Measurements from ENCODE around the gene BRCC3.

Gene BRCC3

DNA sequence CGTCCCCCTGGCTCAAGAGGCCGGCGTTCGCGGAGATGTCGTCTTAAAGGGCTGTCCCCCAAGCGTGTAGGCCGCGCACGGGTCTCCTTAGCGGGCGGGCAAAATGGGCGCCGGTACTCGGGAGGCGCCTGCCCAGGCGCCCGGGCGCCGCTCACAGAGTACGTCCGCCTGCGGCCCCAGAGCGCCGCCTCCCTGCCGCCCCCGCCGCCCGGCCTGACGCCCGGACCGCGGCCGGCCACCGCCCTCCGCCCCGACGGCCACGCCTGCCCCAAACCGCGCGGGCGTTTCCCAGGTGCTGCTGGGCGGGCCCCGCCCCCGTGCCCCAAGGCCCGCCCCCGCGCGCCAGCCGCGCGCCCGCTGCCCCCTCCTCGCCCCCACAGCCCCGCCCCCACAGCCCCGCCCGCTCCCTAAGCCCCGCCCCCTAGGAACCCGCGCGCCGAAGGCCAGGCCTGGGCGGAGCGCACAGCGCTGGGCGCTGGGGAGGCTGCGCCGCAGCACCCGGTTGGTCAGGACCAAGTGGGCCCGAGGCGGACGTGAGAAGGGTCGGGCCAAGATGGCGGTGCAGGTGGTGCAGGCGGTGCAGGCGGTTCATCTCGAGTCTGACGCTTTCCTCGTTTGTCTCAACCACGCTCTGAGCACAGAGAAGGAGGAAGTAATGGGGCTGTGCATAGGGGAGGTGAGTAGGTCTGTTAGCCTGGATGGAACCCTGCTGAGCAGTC lies at the start of gene BRCC3, which contains the start of the genes CMC4 and MTCP1:
Gene BRCC3 (plus strand): TSS at position 534 of the 719 bp plus-strand sequence. CDS start 20 bp downstream, at position 554.
Gene CMC4 (minus strand): TSS at position 162 of the 719 bp plus-strand sequence. CDS start 7,113 bp downstream, outside the sequence.
Gene MTCP1 (minus strand): TSS at position 162 of the 719 bp plus-strand sequence. CDS start 5,126 bp downstream, outside the sequence.
- DNase-seq = peak; percentile 51

- DNase-seq = no peak
These were observed 48.7 kb upstream of the BRCC3 start, which contains the start of gene F8 for GRCh38 chrX:155022585-155022984. Gene F8, minus strand, starts transcription at chrX:155022723. Its CDS starts 171 bp downstream, at chrX:155022552.

DNA sequence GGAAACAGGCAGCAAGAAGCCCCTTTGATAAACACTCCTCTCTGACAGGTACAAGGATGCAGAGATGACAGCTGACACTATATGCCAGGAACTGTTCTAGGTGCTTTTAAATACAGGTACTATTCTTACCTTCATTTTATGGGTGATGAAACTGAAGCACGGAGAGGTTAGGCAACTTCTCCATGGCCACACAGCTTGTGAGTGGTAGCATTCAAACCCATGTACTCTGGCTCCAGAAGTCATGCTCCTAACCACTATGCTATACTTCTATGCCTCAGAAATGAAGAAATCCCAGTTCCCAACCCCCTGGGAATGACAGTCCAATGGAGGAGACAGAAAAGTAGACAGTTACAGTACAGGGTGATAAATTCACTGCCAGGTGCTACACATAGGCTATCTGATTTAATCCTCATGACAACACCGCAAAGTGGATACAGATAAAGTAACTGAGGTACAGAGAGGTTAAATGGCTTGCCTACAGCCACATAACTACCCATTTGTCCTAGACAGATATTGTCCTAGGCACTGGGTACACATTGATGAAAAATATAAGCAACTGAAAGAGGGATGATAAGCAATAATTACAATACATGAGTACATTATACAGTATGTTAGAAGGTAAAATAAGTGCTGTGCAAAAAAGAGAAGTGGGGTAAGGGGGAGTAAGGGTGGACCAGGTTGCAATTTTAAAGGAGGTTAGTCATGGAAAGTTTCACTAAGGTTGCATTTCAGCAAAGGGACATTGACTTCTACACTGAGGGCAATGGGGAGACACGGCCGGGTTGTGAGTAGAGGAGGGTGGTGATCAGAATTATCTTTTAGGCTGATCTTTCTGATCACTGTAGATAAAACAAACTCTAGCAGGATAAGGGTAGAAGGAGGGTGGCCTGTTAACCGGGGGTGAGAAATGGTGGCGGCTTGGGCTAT lies 47.1 kb upstream of the BRCC3 start:
- DNase-seq = no peak

GRCh38 chrX:155026420-155026726 lies 44.9 kb upstream of the BRCC3 start:
- DNase-seq = no peak

DNA sequence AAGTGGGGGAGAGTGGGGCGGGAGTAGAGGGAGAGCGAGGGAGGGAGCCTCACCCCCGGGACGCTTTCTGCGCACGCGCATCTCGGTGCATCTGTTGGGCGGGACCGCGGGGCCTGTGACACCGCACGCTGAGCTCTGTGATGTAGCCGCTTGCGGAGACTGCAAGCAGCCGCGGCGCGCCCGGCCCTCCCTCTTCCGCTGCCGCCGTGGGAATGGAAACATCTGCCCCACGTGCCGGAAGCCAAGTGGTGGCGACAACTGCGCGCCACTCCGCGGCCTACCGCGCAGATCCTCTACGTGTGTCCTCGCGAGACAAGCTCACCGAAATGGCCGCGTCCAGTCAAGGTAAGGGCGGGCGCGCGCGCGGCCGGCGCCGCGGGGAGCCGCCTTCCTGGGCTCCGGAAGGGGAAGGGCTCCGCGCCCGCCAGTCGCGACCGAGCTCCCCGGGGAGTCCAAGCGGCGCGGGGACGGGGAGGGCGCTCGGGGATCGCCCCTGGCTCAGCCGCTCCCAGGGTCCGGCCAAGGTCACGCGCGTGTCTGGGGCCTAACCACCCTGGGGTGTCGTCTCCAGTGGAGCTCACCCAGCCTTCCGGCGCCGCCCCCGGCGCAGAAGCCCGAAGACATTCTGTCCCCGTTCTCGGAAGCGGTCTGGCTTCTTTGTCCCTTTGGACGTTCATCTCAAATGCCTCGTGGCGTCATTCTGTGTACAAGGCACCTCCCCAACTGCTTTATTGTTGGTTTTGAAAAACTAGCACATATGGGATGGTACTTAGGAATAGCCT lies 44.4 kb upstream of the BRCC3 start, which contains the start of gene FUNDC2:
Gene FUNDC2 (plus strand): TSS at position 118 of the 782 bp plus-strand sequence. CDS start 95 bp downstream, at position 213.
- DNase-seq = peak; percentile 83

DNA sequence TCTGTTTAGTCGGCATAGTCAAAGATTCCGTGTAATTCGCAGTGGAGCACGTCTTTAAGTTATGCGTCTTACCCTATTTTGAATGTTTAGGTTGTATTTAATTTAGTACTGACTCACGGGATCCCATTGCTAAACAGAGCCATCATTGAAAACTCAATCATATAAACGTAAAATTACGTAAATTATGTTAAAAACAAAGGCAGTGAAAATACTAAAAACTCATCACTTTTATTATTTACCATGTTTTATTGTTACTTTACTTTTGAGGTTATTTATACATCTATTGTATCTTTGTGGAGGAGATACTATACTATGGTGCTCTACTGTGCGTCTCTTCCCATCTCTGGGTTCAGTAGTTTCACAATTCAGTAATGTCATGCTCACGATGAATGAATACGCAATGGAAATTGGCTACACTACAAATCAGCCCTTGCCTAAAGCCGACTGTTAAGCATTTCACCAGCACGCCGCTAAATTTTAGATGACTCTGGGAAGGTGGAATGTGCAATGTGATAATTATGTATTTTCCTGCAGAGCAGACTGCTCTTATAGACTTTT lies 43.7 kb upstream of the BRCC3 start:
- no peak for DNase-seq

GRCh38 chrX:155028129-155028528 lies 43.2 kb upstream of the BRCC3 start:
- DNase-seq = no peak

- no peak for DNase-seq
These were observed 42.4 kb upstream of the BRCC3 start for GRCh38 chrX:155028877-155029291.

DNA sequence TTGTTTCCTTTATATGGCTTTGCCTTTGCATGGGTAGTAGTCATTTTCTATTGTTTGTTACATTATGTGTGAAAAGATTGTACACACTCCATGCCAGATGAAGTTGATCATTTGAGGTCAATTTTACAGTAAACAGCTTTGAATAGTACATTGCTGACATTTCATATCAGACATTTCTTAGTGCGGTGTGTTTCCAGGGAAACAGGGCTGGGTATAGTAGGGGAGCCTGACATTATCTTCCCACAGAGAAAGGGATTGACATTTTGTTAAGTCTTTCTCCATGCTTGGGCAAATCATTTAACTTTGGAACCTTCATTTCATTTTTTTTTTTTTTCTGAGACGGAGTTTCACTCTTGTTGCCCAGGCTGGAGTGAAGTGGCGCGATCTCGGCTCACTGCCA lies 39.7 kb upstream of the BRCC3 start:
- DNase-seq = no peak

GRCh38 chrX:155035688-155036087 lies 35.6 kb upstream of the BRCC3 start:
- DNase-seq = no peak

DNA sequence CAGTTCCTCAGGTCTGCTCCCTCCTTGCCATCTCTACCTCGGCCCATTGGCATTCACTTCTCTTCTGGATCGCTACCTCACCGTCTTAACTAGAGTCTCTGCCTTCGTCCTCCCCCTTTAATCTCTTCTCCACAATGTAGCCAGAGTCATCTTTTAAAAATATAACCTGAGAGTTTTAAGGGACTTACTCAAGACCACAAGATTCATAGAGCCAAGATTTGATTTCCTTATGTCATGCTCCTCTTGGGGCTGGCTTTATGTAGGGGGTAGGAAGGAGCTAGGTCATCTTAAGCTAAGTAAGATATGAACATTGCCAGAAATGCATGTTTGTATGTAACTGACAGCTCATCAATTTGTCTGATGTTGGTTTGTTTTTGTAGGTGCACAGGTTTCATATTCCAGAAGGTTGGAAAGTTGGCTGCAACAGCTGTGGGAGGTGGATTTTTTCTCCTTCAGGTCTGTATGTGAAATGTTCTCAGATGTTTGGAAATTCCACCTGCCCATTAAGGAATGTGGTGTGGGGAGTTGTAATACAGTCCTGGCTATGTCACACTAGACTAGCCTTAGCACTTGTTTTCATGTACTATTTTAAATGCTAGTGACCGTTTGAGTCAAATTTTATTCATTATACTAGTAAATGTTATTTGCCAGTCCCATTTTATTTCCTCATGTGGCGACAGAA lies 25.0 kb upstream of the BRCC3 start:
- no peak for DNase-seq

- DNase-seq = no peak
These were observed 24.3 kb upstream of the BRCC3 start for GRCh38 chrX:155046811-155047528.

- no peak for DNase-seq
These were observed 22.2 kb upstream of the BRCC3 start for GRCh38 chrX:155048977-155049619.

GRCh38 chrX:155052738-155053498 lies 18.4 kb upstream of the BRCC3 start:
- DNase-seq = no peak

- no peak for DNase-seq
These were observed 17.7 kb upstream of the BRCC3 start for GRCh38 chrX:155053656-155054055.

- no peak for DNase-seq
These were observed 17.1 kb upstream of the BRCC3 start for GRCh38 chrX:155054255-155054654.

DNA sequence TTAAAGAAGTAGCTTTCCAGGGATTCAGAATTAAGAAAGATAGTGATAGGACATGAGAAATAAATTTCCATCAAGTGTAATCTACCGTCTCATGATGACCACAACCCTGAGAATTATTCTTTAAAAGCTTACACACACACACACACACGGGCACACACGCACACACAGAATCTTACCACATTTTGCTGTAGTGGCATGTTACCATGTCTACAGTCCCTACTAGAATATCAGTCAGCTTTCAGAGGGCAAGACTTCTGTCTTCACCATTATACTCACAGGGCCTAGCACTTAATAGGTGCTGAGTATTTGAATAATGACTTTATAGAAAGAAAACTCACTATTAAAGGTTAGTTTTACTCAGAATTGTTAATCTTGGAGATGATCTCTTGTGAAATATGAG lies 15.8 kb upstream of the BRCC3 start:
- DNase-seq = no peak

- no peak for DNase-seq
These were observed 14.8 kb upstream of the BRCC3 start for GRCh38 chrX:155056471-155056870.

- DNase-seq = peak; percentile 22
These were observed 14.2 kb upstream of the BRCC3 start for GRCh38 chrX:155056877-155057792.
